ENCODE measurements around the gene PPM1M.

DNA sequence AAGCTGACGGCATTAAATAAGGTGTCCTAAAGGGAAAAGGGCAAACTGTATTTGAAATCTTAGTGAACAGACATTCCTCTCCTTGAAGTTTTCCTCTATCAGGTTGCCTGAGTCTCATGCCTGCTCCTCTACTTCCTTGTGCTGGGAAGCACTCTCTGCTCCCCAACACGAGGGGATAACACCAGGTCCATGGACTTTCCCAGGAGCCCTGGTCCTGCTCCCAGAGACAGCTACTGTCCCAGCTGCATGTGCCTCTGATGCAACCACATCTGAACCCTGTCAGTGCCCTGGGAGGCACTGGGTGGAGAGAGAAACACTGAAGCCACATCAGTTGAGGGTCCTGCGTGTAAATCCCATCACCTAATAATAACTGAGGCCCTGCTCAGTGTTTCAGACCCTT lies 27.5 kb upstream of the PPM1M start:
- TF ChIP-seq EZH2 (IDR thresholded peaks at IDR 0.05; ENCODE audit: borderline replicate concordance): no peak
- TF ChIP-seq CTCF (IDR thresholded peaks at IDR 0.05; ENCODE audit: poor library complexity): no peak
- no peak for TF ChIP-seq EZH2phosphoT487 (IDR thresholded peaks at IDR 0.05; ENCODE audit: low read depth, severe bottlenecking, unreplicated experiment)
